ENCODE results near the gene HOXB3.

GRCh38 chr17:48571826-48572417, 18.1 kb downstream of the HOXB3 start:
- TF ChIP-seq POLR2AphosphoS5 (IDR thresholded peaks at IDR 0.05; ENCODE audit: borderline replicate concordance, low read depth, low read length) = no peak
- no peak for TF ChIP-seq FOXP2 (optimal IDR thresholded peaks at IDR 0.05; ENCODE audit: control extremely low read depth, extremely low read length, insufficient read depth)

All from SK-N-MC (cell line).